Activated CD4-positive, alpha-beta T cell treated with anti-CD3 and anti-CD28 coated beads, Interleukin-2, amount 10 ng/mL, durations not matched to agents 7 days and 5 days (primary cell): ENCODE data around the gene LMO3. TPM values are rescaled to one million over a fixed set of nuclear protein-coding genes. Genes with fewer than 3 reads are reported as not detected.

ENCODE experiments used
- CTCF ChIA-PET: fragments of 350-600 bp; sonication (Branson Sonifier 250); formaldehyde crosslinking; loops from one replicate; lab custom pipeline; 2021; ENCODE audit warnings: antibody characterized with exemption; lab: Charles Lee
- POLR2A ChIA-PET: fragments of 350-600 bp; sonication (Branson Sonifier 250); formaldehyde crosslinking; loops from one replicate; lab custom pipeline; 2021; ENCODE audit warnings: antibody characterized with exemption; lab: Charles Lee
- DNase-seq: peaks from one replicate; pipeline ENCODE4 v3.0.0-alpha.2; 2020
- H3K27ac Mint-ChIP-seq: one replicate; pipeline ENCODE4 v1.8.0; 2021; ENCODE audit warnings: mild to moderate bottlenecking, moderate library complexity, mixed read lengths
- H3K27me3 Mint-ChIP-seq: one replicate; pipeline ENCODE4 v1.8.0; 2021; ENCODE audit warnings: mixed read lengths
- H3K36me3 Mint-ChIP-seq: one replicate; pipeline ENCODE4 v1.8.0; 2021; ENCODE audit warnings: low read depth, mixed read lengths
- H3K4me1 Mint-ChIP-seq: one replicate; pipeline ENCODE4 v1.8.0; 2021; ENCODE audit warnings: mixed read lengths
- H3K4me3 Mint-ChIP-seq: one replicate; pipeline ENCODE4 v1.8.0; 2021; ENCODE audit warnings: mild to moderate bottlenecking, moderate library complexity, mixed read lengths
- H3K9me3 Mint-ChIP-seq: one replicate; pipeline ENCODE4 v1.8.0; 2021; ENCODE audit warnings: mixed read lengths
- total RNA-seq, 2 experiments: library from RNA; stranded (reverse); gene quantifications; one replicate each; pipeline ENCODE4 v1.2.3, GENCODE V29; 2021

Gene LMO3
- total RNA-seq, 2 experiments from 2014 or later = not detected

- Mint-ChIP-seq H3K27ac (no peak overlapping the region), H3K4me3 (no peak overlapping the region), H3K27me3 (no peaks in the 10 kb centered on the region), H3K36me3 (no peaks in the 10 kb centered on the region), H3K9me3 (no peaks in the 10 kb centered on the region), H3K4me1 (no peaks in the 10 kb centered on the region)
- CTCF ChIA-PET = no interaction called here
- no peak for DNase-seq
- POLR2A ChIA-PET = no interaction called here
Measured at GRCh38 chr12:16590645-16591044, 15.3 kb downstream of the LMO3 start.

DNA sequence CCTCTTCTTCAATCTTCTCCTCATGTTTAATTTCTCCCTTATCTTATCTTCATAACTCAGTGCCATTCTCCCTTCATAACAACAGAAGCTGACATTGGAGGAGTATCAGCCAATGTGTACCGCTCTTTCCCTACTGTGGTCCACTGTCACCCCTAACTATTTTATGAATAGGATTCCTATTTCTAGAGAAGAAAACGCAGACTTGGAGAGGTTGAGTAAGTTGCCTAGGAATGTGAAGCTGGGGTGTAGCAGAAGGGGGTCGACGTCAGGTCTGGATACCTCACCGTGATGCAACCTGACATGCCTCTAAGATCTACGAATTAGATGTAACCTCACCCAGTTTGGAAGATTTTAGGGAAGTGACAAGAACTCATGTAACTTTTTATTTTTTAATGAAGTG is 17.1 kb downstream of the LMO3 start:
- Mint-ChIP-seq H3K36me3 (no peaks in the 10 kb centered on the region), H3K27me3 (no peaks in the 10 kb centered on the region), H3K27ac (no peak overlapping the region), H3K9me3 (no peaks in the 10 kb centered on the region), H3K4me1 (no peaks in the 10 kb centered on the region), H3K4me3 (no peak overlapping the region)
- POLR2A ChIA-PET = no interaction called here
- no peak for DNase-seq
- CTCF ChIA-PET = no interaction called here

- POLR2A ChIA-PET = no interaction called here
- no peaks in the 10 kb centered on the region for H3K4me1 Mint-ChIP-seq
- H3K27ac Mint-ChIP-seq = no peak overlapping the region
- H3K27me3 Mint-ChIP-seq = no peaks in the 10 kb centered on the region
- H3K9me3 Mint-ChIP-seq = no peaks in the 10 kb centered on the region
- no peak for DNase-seq
- no peaks in the 10 kb centered on the region for H3K36me3 Mint-ChIP-seq
- no peak overlapping the region for H3K4me3 Mint-ChIP-seq
- CTCF ChIA-PET = no interaction called here
Measured at GRCh38 chr12:16587514-16587913, 18.4 kb downstream of the LMO3 start.

- no peaks in the 10 kb centered on the region for H3K36me3 Mint-ChIP-seq
- no peak overlapping the region for H3K4me3 Mint-ChIP-seq
- POLR2A ChIA-PET = no interaction called here
- no peak for DNase-seq
- CTCF ChIA-PET = no interaction called here
- H3K27me3 Mint-ChIP-seq = no peaks in the 10 kb centered on the region
- no peak overlapping the region for H3K27ac Mint-ChIP-seq
- H3K9me3 Mint-ChIP-seq = peaks cover 3% of the 10 kb centered on the region
- H3K4me1 Mint-ChIP-seq = no peaks in the 10 kb centered on the region
Measured at GRCh38 chr12:16587110-16587453, 18.9 kb downstream of the LMO3 start.

- Mint-ChIP-seq H3K27me3 (no peaks in the 10 kb centered on the region), H3K4me1 (no peaks in the 10 kb centered on the region), H3K36me3 (no peaks in the 10 kb centered on the region), H3K4me3 (no peak overlapping the region), H3K27ac (no peak overlapping the region), H3K9me3 (peaks cover 4% of the 10 kb centered on the region)
- DNase-seq = no peak
- ChIA-PET CTCF (no interaction called here), POLR2A (no interaction called here)
Measured at GRCh38 chr12:16586350-16587109, 19.4 kb downstream of the LMO3 start.

DNA sequence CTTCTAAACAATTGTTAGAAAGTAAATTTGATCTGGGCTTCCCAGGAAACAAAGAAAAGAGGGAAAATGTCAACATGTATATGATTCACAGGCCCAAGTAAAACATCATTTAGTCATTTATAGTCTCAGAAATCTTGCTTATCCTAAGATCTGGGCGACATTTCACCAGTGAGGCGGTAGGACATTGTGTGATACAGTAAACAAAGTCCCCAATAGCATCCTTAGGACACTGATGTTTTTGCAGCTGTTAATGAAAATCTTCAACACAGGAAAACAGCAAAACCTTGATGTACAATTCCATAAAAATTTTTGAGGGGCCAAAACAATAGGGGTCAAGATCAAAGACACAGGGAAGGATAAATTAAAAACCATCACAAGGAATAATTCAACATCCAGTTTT is 20.2 kb downstream of the LMO3 start:
- CTCF ChIA-PET = no interaction called here
- H3K4me1 Mint-ChIP-seq = no peaks in the 10 kb centered on the region

GRCh38 chr12:16583969-16584745 is 21.8 kb downstream of the LMO3 start:
- no peak overlapping the region for H3K27ac Mint-ChIP-seq
- peaks cover 4% of the 10 kb centered on the region for H3K9me3 Mint-ChIP-seq
- ChIA-PET POLR2A (no interaction called here), CTCF (no interaction called here)
- H3K27me3 Mint-ChIP-seq = no peaks in the 10 kb centered on the region
- H3K4me3 Mint-ChIP-seq = no peak overlapping the region
- DNase-seq = no peak
- H3K4me1 Mint-ChIP-seq = no peaks in the 10 kb centered on the region
- H3K36me3 Mint-ChIP-seq = no peaks in the 10 kb centered on the region

More for the DNA sequence above, 20.2 kb downstream of the LMO3 start:
- H3K9me3 Mint-ChIP-seq = peaks cover 4% of the 10 kb centered on the region
- POLR2A ChIA-PET = no interaction called here
- no peaks in the 10 kb centered on the region for H3K36me3 Mint-ChIP-seq
- H3K4me3 Mint-ChIP-seq = no peak overlapping the region
- DNase-seq = no peak
- no peaks in the 10 kb centered on the region for H3K27me3 Mint-ChIP-seq
- no peak overlapping the region for H3K27ac Mint-ChIP-seq

DNA sequence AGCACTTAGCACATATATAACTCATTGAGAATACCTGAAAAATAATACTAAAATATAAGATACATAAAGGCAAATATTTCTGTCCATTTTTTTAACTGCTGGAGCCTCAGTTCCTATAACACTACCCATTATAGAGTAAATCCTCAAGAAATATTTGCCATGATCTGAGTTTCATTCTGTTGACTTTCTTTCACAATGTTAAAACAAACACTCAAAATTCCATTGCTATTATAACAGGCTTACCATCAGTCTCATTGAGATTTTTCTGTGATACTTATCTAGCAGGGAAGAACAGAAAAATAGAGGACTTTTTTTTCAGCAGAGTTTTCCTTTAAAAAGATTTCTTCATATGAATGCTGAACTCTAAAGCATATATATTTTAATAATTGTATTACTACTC is 24.5 kb downstream of the LMO3 start:
- Mint-ChIP-seq H3K4me3 (no peak overlapping the region), H3K36me3 (no peaks in the 10 kb centered on the region), H3K27me3 (no peaks in the 10 kb centered on the region), H3K9me3 (peaks cover 4% of the 10 kb centered on the region), H3K4me1 (no peaks in the 10 kb centered on the region), H3K27ac (no peak overlapping the region)
- no peak for DNase-seq
- POLR2A ChIA-PET = no interaction called here
- CTCF ChIA-PET = no interaction called here

DNA sequence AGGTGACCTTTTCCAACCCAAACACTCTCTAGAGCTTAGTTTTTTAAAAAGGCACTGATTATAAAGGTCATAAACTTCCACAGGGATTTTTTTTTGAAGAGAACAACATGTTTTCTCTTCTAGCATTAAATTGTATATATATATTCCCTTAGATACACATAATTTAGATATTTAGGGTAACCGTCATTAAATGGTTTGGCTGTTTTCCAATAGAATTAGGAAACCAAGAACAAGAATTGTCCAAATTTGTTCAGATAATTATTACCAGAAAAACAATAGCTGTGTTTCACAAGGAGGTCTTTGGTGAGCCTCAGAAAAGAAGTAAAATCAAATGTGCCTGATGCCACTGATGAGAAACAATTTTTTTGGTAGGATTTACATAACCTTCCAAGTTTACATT is 26.9 kb downstream of the LMO3 start:
- Mint-ChIP-seq H3K9me3 (peaks cover 10% of the 10 kb centered on the region), H3K4me1 (no peaks in the 10 kb centered on the region), H3K4me3 (no peak overlapping the region)

GRCh38 chr12:16573398-16574077 is 32.4 kb downstream of the LMO3 start:
- Mint-ChIP-seq H3K4me1 (no peaks in the 10 kb centered on the region), H3K9me3 (peaks cover 6% of the 10 kb centered on the region), H3K27ac (no peak overlapping the region), H3K27me3 (no peaks in the 10 kb centered on the region), H3K36me3 (no peaks in the 10 kb centered on the region), H3K4me3 (no peak overlapping the region)
- CTCF ChIA-PET = no interaction called here
- no peak for DNase-seq
- POLR2A ChIA-PET = no interaction called here

More for the DNA sequence above, 26.9 kb downstream of the LMO3 start:
- ChIA-PET POLR2A (no interaction called here), CTCF (no interaction called here)
- Mint-ChIP-seq H3K27me3 (no peaks in the 10 kb centered on the region), H3K27ac (no peak overlapping the region), H3K36me3 (no peaks in the 10 kb centered on the region)
- DNase-seq = no peak

- CTCF ChIA-PET = no interaction called here
- no peaks in the 10 kb centered on the region for H3K27me3 Mint-ChIP-seq
- no peaks in the 10 kb centered on the region for H3K36me3 Mint-ChIP-seq
- H3K27ac Mint-ChIP-seq = no peak overlapping the region
- H3K4me3 Mint-ChIP-seq = no peak overlapping the region
- POLR2A ChIA-PET = no interaction called here
- DNase-seq = no peak
- no peaks in the 10 kb centered on the region for H3K4me1 Mint-ChIP-seq
- no peaks in the 10 kb centered on the region for H3K9me3 Mint-ChIP-seq
Measured at GRCh38 chr12:16568873-16569272, 37.1 kb downstream of the LMO3 start.

DNA sequence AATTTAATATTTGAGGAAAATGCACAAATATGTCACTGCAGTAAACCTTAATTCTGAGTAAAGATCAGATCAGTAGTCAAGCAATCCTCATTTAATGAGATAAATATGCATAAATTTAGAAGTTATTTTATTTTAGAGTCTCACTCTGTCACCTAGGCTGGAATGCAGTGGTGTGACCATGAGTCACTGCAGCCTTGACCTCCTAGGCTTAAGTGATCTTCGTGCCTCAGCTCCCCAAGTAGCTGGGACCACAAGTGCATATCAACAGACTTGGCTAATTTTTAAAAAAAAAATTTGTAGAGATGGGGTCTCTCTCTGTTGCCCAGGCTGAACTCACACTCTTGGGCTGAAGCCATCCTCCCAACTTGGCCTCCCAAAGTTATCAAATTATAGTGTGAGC is 41.3 kb downstream of the LMO3 start:
- Mint-ChIP-seq H3K27ac (no peak overlapping the region), H3K4me1 (no peaks in the 10 kb centered on the region), H3K36me3 (no peaks in the 10 kb centered on the region), H3K9me3 (peaks cover 2% of the 10 kb centered on the region), H3K4me3 (no peak overlapping the region), H3K27me3 (no peaks in the 10 kb centered on the region)
- CTCF ChIA-PET = no interaction called here
- no peak for DNase-seq
- POLR2A ChIA-PET = no interaction called here

GRCh38 chr12:16563504-16563903 is 42.5 kb downstream of the LMO3 start:
- no peaks in the 10 kb centered on the region for H3K4me1 Mint-ChIP-seq
- no peaks in the 10 kb centered on the region for H3K36me3 Mint-ChIP-seq
- no peak overlapping the region for H3K4me3 Mint-ChIP-seq
- H3K9me3 Mint-ChIP-seq = peaks cover 2% of the 10 kb centered on the region
- no peak for DNase-seq
- POLR2A ChIA-PET = no interaction called here
- no peaks in the 10 kb centered on the region for H3K27me3 Mint-ChIP-seq
- CTCF ChIA-PET = no interaction called here
- H3K27ac Mint-ChIP-seq = no peak overlapping the region
